ENCODE measurements around the gene RECQL5.

GRCh38 chr17:75695141-75695829, 28.3 kb upstream of the RECQL5 start:
- TF ChIP-seq EZH2 (IDR thresholded peaks at IDR 0.05; ENCODE audit: borderline replicate concordance, insufficient read depth, low read length, poor library complexity, severe bottlenecking) (no peak), POLR2AphosphoS5 (IDR thresholded peaks at IDR 0.05) (no peak), RAD21 (conservative IDR thresholded peaks at IDR 0.05) (no peak), CTCF (IDR thresholded peaks at IDR 0.05; ENCODE audit: poor library complexity, severe bottlenecking) (no peak), EP300 (conservative IDR thresholded peaks at IDR 0.05; ENCODE audit: poor library complexity, severe bottlenecking) (no peak), MXI1 (conservative IDR thresholded peaks at IDR 0.05; ENCODE audit: poor library complexity, severe bottlenecking) (no peak)
- TF ChIP-seq, protein P1, sequence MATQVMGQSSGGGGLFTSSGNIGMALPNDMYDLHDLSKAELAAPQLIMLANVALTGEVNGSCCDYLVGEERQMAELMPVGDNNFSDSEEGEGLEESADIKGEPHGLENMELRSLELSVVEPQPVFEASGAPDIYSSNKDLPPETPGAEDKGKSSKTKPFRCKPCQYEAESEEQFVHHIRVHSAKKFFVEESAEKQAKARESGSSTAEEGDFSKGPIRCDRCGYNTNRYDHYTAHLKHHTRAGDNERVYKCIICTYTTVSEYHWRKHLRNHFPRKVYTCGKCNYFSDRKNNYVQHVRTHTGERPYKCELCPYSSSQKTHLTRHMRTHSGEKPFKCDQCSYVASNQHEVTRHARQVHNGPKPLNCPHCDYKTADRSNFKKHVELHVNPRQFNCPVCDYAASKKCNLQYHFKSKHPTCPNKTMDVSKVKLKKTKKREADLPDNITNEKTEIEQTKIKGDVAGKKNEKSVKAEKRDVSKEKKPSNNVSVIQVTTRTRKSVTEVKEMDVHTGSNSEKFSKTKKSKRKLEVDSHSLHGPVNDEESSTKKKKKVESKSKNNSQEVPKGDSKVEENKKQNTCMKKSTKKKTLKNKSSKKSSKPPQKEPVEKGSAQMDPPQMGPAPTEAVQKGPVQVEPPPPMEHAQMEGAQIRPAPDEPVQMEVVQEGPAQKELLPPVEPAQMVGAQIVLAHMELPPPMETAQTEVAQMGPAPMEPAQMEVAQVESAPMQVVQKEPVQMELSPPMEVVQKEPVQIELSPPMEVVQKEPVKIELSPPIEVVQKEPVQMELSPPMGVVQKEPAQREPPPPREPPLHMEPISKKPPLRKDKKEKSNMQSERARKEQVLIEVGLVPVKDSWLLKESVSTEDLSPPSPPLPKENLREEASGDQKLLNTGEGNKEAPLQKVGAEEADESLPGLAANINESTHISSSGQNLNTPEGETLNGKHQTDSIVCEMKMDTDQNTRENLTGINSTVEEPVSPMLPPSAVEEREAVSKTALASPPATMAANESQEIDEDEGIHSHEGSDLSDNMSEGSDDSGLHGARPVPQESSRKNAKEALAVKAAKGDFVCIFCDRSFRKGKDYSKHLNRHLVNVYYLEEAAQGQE (IDR thresholded peaks at IDR 0.05; ENCODE audit: borderline replicate concordance): no peak

Measured in neural cell (in vitro differentiated cells).